Measurements from ENCODE around the gene PHACTR3.

PHACTR3 gene

GRCh38 chr20:59623583-59623982, 19.2 kb downstream of the PHACTR3 start:
- DNase-seq: no peak

- DNase-seq: no peak
Measured at GRCh38 chr20:59624401-59624800, 20.1 kb downstream of the PHACTR3 start.

DNA sequence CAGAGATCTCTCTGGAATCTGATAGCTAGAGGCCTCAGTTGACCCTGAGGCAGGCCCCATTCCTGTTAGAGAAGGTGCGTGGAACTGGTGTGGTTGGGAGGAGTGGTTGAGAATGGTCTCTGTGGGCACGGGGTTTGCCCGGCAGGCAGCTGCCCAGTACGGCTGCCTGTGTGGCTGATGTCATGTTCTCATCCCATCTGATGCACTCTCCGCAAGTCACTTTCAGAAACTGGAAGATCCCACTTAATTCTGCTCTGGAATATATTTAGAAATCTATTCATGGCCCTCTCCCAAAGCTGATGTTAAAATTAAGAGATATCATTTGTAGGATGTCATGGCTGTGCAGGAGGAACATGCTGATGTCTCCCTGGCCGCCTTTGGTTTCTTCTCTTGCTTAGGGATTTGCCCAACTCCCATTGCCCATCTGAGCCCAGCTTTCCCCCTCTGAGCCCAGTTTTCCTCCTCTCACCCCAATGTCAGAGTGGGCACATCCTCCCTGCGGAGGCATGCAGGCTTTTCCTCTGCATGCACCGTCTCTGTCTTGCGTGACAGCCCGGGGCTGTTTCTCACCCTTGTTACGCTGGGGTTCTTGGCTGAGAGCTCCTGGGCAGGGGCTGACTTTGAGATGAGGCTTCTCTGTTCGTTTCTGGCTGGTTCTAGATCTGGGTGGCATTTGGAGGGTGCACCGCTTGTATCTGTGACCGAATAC, 21.0 kb downstream of the PHACTR3 start:
- no peak for DNase-seq

GRCh38 chr20:59627298-59627697, 23.0 kb downstream of the PHACTR3 start:
- no peak for DNase-seq

DNA sequence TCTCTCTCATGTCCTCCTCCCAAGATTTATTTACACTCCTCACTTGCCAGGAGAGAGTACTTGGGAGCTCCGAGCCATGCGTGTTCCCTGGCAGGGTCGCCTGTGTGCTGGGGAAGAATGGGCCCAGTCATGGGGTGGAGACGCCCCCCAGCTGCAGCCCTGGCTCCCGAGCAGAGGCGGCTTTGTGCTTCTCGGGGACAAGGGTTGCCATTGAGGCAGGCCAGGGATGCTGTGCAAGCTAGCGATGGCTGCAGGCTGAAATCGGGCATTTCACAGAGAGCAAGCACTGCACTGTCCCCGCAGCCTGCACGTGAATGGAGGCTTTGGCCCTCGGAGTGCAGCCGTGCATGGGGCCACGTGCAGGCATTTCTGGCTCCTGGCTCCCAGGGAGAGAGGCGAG, 23.8 kb downstream of the PHACTR3 start:
- DNase-seq: no peak

DNA sequence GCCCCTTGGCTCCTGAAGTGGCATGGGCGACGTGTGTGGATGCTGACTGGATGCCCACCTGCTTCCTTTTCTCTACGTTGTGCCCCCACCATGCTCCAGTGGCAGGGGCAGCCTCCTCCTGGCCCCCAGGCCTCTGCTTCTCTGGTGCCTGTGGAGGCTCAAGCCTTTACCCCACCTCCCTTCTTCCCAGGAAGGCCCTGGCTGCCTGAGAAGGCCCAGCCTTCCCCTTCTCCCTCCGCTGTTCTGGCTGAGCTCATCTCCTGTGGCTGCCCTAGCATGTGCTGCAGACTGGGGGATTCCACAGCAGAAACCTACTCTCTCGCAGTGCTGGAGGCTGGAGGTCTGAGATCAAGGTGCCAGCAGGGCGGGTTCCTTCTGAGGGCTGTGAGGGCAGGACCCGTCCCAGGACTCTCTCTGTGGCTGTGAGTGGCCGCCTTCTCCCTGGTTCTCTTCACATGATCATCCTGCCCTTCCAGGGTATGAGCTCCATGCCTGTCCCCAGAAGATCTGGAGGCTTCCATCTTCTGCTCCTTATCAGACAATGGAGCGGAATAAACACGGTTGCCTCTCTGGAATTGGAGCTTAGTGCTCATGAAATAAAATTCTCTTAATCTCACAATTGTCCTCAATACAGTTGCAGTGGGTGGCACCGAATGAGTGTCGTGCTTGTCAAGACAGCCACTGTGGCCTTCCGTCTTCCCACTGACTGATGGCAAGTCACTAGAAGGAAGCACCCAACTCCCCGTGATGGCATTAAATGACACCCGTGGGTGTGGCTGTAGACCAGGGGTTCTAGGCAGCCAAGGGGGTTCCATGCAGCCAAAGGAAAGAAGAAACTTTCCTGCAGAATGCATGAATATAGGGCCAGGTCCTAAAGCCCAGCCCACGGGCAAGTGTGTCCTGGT, 25.1 kb downstream of the PHACTR3 start:
- DNase-seq: no peak

GRCh38 chr20:59630526-59630925, 26.2 kb downstream of the PHACTR3 start:
- no peak for DNase-seq

GRCh38 chr20:59631751-59632540, 27.6 kb downstream of the PHACTR3 start:
- no peak for DNase-seq

DNA sequence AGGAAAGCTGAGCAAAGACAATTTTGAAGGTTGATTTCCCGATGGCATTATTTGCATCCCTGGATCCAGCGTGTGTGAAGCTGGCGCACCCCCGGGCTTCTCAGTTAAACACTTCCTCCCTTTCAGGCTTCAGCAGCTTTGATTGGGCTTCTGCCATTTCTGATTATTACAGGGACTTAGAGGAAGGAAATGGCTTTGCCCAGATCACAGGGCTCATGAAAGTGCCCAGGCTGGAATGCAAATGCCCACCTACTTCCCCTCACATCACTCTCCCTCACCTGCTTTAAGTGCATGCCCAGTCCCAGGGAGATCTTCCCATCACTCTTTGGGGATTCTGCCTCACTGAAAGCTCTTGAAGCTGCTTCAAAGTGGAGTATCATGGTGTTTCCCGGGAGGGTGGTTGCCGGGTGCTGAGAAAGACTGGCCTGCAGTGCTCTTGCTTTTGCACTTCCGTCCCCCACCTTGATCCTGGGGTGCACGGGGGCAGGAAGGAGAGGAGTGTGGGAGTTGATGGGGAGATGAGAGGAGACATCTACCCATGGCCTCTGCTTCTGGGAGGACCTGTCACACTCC, 28.3 kb downstream of the PHACTR3 start:
- DNase-seq: no peak

DNA sequence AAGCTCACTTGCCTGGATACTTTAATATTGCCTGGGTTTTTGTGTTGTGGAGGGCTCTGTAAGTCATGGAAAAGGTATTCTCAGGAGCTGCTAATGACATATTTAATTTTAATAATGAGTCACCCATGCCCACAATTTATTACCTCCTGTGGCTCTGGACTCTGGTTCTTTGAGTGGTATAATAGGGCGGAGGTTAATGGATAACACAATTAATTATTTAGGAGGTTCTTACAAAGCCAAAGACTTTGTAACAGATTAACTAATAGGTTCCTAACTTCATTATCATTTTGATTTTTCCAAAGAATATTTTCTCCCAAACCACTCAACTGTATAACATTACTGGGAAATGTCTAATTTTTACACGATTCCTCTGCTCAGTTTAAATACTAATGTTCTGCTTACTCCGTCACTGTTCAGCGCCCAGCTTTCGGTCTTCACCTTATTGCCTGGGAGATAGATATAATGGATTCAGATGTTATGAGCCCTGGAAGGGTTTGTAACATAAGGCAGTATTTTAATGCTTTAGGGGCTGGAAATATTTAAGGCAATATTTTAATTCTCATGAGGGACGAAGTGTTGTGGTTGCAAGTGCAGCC, 29.4 kb downstream of the PHACTR3 start:
- no peak for DNase-seq

- DNase-seq: no peak
Measured at GRCh38 chr20:59634435-59635005, 30.2 kb downstream of the PHACTR3 start.

DNA sequence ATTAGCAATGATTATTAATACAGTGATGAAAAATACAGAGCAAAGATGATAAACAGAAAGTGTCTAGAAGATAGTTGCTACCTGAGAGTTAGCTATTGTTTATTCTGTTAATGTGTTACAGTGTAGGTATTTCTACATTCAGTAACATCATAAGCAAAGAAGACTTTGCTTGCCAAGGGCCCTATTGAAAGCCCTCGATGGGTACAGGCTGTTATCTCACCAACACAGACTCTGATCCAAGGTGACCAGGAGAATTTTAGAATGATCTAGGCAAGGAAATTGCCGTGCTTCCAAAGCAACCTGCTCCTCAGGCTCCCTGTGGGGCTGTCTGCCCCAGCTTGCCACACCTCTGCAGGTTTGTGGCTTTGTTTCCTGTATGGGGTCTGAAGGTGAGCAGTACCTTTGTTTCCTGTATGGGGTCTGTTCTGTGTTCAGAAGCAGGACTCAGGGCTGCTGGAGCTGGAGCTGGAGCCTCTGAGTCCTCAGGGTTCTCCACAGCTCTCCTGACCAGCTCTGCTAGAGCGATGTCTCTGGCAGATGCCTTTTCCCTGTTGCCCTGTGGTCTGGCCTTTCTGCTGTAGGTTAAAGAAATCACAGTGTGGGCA, 32.5 kb downstream of the PHACTR3 start:
- no peak for DNase-seq

- no peak for DNase-seq
Measured at GRCh38 chr20:59640267-59640666, 35.9 kb downstream of the PHACTR3 start.

DNA sequence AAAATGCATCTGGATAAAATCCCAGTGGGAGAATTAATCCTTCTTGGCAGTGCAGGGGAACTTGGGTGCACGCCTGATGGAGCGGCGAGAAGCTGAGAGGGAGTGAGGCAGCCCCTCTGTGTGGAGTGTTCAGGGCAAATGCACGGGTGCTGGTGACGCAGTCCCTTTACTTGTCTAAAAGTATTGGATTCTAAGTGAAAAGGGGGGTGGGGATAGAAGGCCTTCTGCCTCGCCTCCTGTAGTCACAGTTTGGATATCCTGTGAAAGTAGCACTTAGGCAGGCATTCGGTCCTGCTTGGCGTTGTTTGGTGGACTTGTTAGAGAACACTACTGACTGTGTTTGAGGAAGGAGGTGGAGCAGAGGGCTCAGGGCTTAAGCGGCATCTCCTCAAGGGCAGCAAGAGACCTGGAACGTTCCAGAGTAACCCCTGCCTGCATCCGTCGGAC, 39.3 kb downstream of the PHACTR3 start:
- no peak for DNase-seq

DNA sequence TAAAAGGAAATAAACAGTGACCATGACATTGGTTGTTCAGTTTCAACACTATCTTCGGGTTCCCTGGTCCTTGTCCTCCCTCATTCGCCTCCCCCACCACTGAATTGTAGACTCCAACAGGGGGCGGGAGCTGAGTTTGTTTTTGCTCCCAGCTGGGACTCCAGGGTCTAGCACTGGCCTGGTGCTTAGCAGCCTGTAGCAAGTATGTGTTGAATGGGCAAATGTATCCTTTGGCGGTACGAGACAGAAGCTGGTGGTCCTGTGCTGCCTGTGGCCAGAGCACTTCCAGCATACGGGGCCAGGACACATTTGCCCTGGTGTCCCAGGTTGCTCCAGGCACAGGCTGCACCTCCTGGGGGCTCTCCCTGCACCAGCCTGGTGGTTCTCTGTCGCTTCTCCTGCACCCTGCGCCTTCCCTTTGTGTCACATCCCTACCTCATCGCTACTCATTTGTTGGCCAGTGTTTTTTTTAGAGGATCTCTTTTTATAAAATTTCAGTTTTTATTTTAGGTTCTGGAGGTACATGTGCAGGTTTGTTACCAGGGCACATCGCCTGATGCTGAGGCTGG, 40.1 kb downstream of the PHACTR3 start:
- no peak for DNase-seq

- DNase-seq: no peak
Measured at GRCh38 chr20:59645271-59645670, 40.9 kb downstream of the PHACTR3 start.

DNA sequence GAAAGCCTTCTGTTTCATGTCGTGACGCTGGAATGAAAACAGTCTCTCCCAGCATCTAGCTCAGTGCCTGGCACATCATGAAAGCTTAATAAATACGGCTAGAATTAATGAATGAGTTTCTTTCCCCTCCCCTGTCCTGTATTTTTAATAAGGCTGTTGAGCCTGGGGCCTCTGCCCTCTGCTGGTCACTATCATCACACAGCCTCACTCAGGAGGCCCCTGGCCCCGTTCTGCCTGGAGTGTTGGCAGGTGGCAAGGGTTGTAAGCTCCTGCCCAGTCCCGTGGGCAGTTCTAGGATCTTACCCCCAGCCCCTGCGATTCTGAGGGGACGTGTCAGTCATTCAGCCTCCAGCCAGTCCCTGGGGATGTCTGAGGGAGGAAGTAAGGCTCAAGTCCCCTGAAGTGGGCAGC, 41.4 kb downstream of the PHACTR3 start:
- no peak for DNase-seq

DNA sequence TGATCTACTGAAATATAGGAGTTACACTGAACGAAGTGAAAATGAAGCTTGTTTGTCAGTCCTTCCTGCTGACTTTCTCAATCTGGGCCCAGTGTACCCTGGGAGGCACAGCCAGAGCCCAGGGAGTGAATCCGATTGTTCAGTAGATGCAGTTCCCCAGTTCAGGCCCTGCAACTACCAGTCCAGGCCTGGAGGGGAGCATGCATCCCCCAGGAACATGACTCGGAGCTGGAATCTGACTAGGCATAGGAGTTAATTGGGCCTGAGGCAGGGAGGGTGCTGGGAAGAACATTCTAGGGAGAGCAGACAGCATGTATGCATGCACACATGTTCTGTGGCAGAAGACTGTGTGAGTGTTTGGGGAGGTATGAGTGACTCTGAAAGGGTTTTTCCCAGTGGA, 42.1 kb downstream of the PHACTR3 start:
- DNase-seq: no peak

DNA sequence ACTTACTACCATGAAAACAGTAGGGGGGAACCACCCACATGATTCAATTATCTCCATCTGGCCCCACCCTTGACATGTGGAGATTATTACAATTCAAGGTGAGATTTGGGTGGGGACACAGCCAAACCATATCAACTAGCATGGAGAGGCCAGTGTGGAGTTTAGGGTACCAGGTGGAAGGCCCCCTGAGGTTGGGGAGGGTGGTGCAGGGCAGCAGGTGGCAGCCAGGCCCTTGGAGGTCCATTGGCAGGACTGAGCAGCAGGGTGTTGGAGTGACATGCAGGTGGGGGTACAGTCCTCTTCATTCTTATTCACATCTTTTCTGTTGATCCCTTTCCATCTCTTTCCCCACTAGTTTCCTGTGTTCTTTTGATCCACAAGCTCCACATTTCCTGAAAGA, 42.9 kb downstream of the PHACTR3 start:
- no peak for DNase-seq

DNA sequence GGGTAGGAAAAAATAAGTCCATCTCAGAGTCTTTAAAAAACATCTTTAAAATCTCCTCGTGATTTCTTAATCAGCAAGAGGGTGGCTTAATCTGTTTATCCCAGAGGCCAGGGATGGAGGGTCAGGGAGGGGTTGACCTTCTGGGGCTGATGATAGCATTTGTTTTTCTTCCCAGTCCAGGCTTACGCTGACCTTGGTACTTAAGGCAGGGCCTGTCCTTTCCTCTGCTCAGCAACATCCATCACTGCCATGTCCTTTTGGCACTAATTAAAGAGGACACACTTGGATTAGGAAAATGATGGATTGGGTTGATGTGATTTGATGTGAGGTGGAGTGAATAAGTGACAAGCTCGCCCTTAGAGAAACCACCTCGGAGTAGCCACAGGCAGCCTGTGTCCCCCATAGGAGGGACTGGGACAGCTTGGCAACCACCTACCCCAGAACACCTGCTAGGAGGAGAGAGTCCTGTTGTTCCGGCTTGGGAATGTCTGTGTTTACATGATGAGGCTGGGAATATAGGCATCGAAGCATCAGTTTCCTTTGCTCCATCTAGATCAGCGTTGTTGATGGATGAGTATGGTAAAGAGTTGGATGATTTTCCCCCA, 44.2 kb downstream of the PHACTR3 start:
- no peak for DNase-seq

- no peak for DNase-seq
Measured at GRCh38 chr20:59650418-59650817, 46.1 kb downstream of the PHACTR3 start.

All from fibroblast of skin of right biceps (primary cell).